Stimulated activated CD4-positive, alpha-beta T cell treated with anti-CD3 and anti-CD28 coated beads, Interleukin-15, amount 100 ng/mL, for 48 hours (primary cell): ENCODE data around the gene IGFBP5.

ENCODE experiments used
- DNase-seq, 2 donors: peaks; one replicate each; pipeline ENCODE4 v3.0.0-alpha.2; 2020; ENCODE audit warnings: low read depth in 2 of 2

Gene IGFBP5

DNA sequence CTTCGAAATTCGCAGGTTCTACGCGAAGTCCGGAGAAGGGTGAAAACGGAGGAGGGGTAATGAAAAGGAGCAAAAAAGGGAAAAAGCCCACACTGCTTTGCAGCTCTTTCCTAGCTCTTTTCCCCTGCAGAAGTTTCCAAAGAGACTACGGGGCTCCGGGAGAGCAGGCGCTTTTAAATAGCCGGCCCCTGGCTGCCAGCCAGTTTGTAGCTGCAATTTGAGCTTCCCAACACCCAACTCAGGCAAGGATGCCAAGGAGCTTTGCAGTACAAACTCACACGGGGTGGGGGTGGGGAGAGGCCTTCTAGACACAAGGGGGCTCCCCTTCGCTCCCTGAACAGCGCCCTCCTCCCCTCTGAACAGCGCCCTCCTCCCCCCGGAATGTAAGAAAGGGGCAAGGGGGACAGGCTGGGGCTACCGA lies at the start of gene IGFBP5:
TSS of gene IGFBP5 (minus strand) at position 149 of the 421 bp plus-strand sequence. CDS start 774 bp downstream, outside the sequence.
- DNase-seq: no peak

GRCh38 chr2:216743781-216744180 lies 48.4 kb upstream of the IGFBP5 start:
- DNase-seq: no peak

DNA sequence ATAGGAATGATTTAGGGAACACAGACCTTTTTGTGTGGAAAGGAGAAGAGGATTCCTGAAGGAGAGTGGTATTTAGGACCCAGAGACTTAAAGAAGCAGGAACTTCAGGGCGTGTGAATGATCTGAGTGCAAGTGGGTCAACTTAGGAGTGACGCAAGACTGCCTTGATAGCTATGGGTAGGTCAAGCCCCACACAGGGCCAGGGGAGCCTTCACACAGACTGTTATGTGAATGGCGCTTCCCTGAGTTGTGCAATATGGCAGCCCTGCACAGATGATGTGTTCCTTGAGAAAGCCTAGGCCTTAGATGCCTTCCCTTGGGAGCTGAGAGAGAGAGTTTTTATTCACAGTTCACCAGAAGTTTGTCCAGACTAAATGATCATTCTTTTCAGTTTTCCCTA lies 47.1 kb upstream of the IGFBP5 start:
- DNase-seq: no peak

DNA sequence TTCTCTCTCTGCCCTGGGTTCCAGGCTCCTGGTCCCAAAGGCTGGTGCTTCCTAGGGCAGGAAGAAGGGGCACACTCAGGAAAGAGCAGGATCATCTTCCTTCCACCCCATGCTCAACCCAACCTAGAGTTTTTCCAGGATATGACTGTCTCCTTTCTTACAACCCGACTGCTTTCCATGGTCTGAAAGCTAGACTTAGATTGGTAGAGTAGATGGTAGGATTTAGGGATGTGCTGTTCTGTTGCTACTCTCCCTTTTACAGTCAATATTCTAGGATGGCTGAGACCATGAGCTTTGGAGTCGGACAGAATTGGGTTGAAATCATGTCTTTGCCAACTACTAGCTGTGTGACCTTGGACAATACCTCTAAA lies 45.9 kb upstream of the IGFBP5 start:
- no peak for DNase-seq

DNA sequence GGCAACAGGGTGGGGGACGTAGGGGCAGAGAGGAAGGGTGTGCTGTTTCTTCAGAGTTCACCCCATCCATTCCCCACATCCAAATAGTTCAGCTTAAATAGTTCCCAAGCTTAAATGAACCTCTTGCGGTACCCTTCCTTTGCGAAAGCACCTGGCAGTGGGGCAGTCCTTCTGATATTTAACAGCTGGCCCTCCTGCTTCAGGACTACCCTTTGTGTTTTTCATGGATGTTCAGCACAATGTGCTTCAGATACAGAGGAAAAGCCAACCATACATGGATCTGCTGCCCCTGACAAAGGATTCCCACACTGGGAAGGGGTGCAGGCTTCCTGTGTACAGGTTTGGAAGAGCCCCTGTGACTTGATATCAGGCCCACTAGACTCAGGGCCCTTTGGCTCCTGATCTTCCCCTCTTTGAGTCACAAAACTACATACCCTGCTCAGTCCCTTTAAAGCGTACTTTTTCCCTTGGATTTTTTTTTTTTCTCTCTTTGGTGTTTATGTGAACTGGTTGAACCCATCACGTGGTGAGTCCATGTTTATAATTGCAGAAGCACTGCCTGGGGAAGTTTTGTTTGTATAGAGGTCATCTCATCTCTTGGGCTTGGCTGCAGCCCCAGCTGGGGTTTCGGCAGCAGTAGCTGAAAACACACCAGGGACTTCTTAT lies 45.3 kb upstream of the IGFBP5 start:
- no peak for DNase-seq

- no peak for DNase-seq
Measured at GRCh38 chr2:216739035-216739434, 43.7 kb upstream of the IGFBP5 start.

- no peak for DNase-seq
Measured at GRCh38 chr2:216737676-216738075, 42.3 kb upstream of the IGFBP5 start.

DNA sequence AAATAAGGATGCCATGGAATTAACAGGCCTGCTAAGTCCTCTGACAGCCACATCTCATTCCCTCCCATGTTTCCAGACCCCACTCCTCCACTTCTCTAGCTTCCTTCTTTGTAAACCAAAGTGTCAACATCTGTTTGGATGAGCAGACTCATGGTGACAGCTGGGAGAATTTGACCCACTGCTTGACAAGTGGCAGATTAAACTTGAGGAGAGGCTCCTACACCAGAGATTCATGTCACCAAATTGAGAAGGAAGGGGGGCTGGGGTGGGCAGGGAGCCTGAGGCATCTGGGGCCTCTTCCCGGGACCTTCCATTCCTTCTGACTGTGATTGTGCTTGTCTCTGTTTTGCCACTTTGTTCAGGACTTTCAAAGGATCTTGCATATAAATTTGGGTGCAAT lies 41.0 kb upstream of the IGFBP5 start:
- DNase-seq: no peak

GRCh38 chr2:216735668-216736067 lies 40.3 kb upstream of the IGFBP5 start:
- DNase-seq: no peak

- DNase-seq: no peak
Measured at GRCh38 chr2:216735086-216735485, 39.7 kb upstream of the IGFBP5 start.

- no peak for DNase-seq
Measured at GRCh38 chr2:216733046-216733445, 37.7 kb upstream of the IGFBP5 start.

GRCh38 chr2:216732334-216732733 lies 37.0 kb upstream of the IGFBP5 start:
- no peak for DNase-seq

DNA sequence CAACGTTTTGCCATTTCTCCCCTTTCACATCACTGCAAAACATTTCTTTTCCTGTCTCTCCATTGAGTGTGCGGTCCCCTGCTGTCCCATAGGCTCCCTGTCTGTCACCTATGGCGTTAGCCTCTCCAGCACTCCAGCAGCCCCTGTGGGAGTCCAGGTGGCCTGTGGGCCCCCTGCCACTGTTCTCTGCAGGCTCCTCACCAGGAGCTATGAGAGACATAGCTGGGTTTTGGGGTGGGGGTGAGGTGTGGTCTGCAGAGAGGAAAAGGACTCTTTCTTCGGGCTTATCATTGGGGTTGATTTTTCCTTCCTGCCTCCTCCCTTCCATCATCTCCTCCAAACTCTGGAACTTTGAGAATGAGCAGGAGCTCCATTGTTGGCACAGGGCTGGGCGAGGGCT lies 36.1 kb upstream of the IGFBP5 start:
- no peak for DNase-seq

DNA sequence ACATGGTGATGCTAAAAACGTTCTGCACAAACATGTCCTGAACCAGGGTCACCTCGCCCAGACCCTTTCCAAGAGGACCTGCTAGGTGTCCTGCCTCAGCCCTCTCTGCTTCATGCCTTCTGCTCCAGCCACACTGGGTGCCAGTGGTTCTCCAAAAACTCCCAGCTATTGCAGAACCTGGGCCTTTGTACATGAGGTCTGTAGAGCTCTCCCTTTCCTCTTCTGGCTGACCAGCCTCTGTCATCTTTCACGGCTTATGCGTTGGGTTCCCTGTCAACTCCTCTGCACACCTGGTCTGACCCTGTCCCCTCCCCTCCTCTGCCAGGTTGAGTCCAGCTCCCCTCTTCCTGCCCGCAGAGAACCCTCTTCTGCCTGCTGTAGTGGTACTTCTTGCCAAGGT lies 35.5 kb upstream of the IGFBP5 start:
- no peak for DNase-seq

- no peak for DNase-seq
Measured at GRCh38 chr2:216727346-216728122, 32.2 kb upstream of the IGFBP5 start.

DNA sequence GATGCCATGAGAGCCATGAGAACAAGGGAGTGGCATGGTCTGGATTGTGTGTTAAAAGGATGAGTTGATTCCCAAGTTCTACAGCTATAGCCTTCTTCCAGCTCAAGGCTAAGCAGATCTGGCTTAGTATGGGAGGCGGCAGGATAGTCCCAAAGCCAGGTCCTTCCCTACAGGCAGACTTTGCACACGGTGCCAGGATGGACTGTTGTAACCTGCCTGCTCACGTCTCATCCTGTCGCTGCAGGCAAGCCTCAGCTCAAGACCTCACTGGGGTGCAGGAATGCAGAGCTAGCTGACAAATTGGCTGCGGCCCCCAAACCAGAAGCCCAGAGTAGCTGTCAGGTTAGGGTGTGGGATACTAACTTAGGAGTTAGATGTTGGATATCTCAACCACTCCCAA lies 28.8 kb upstream of the IGFBP5 start:
- no peak for DNase-seq

DNA sequence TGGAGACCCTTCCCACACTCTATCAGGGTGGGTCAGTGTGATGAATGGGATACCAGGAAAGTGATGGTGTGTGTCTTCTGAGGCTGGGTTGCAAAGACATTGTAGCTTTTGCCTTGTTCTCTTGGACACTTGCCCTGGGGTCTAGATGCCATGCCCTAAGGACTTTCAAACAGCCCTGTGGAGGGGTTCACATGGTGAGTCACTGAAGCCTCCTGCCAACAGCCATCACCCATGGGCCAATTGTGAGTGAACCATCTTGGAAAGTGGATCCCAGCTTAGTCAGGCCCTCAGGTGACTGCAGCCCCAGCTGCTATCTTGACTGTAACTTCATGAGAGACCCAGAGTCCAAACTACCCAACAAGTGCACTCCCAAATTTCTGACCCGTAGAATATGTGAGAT lies 25.8 kb upstream of the IGFBP5 start:
- DNase-seq: no peak

DNA sequence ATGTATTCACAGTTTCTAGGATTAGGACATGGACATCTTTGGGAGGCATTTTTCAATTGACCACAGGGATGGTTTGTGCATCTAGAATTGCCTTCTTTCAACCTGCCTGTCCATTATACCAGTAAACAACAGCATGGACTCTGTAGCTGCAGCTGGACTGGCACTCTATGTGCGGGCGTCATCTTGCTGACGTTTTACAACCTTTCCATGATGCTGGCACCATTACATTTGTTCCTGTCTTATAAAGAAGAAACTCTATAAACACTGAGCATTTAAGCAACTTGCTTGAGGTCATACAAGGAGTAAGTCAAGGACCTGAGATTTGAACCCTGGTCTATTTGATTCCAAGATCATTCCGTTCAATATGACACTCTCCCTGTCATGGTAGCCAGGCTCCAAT lies 25.4 kb upstream of the IGFBP5 start:
- no peak for DNase-seq

DNA sequence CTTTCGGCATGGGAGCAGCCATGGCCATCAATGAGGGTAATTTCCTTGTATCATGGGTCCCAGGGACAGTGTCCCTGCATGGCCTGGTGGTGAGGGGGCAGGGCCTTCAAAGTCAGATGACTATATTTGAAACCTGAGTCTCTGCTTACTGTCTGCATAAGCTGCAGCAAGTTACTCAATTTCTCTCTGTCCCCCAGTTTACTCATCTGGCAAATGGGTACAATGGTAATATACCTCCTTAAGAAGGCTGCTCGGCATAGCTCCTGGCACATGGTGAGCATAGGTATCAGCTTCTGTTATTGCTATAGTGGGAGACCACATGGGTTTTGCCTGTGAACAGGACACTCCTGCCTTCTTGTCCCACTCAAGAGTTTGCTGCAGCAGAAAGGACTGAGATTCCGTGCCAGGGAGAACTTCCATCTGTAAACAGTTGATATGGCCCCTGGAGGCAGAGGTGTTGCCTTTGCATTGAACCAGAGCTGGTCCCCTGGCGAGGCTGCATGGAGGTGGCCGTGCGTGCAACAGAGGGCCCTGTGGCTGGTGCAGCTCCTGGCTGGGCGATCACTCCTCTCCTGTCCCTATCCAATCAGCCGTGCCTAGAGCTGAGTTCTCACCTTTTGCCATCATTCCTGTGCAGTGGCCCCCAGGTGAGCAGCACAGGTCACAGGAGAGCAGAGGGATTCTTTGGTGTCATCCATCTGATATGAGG lies 22.7 kb upstream of the IGFBP5 start:
- no peak for DNase-seq

DNA sequence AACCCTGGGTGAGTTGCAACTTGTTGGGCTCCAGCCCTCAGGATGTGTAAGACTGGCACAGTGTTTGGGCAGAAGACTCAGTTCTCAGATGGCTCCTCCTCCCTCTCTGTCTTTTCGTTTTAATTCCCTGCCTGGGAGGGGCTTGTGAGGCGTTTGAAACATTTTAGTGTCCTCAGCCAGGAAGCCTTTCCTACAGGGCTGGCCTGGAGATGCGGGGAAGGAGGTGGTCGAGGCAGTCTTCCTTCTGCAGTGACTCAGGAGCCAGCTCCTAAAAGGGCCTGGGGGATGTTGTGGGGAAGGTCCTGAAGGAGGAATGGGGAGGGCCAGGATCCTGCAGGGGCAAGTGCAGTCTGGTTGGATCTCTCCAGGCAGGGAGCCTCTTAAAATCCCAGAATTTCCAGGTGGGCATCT lies 22.1 kb upstream of the IGFBP5 start:
- DNase-seq: no peak

DNA sequence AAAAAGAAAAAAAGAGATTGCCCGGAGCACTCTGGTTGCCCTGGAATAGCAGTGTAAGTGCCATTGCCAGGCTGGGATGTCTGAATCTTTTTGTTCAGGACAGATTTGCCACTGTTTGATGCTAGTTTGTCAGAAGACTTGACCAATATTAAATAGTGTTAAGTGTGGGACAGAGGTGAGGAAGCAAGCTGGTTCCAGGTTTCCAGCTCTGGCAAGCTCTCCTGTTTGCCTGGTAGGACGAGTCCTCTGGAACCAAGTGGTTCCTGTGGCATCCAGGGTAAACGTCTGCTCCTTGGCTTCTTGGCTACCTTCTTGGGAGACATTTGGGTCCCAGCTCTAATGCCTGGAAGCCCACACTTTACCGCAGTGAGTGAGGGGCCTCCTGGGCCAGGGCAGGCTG lies 20.8 kb upstream of the IGFBP5 start:
- no peak for DNase-seq

GRCh38 chr2:216715402-216715974 lies 20.1 kb upstream of the IGFBP5 start:
- no peak for DNase-seq

GRCh38 chr2:216714376-216714775 lies 19.0 kb upstream of the IGFBP5 start:
- DNase-seq: no peak
